ENCODE measurements around the gene HMGXB3.

DNA sequence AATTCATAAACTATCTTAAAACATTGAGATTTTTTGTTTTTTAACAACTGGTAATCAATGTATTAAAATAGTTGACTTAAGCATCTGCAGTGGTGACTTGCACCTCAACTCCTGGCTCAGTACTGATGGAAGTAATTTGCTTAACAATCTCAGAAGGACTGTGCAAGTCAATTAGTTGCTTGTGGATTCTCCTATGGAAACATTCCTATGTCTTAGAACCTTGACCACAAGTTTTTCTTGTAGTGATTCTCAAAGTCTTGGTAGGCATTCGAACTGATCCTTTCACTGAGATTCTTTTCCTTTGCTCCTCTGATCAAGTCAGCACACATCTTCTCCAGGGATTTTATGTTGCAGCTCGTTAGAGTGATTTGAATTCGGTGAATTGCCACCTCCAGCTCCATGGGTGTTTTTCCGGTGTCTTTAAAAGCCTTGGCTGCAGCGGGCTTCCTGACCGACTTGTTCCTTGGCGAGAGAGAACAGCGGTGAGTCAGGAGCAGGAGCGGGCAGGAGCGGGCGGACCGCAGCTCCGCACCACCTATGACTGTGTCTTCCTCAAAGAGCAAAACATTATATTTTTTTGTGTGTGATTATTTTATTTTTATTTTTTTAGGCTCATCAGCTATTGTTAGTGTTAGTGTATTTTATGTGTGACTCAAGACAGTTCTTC, 21.1 kb downstream of the HMGXB3 start:
- TF ChIP-seq POLR2AphosphoS5 (IDR thresholded peaks at IDR 0.05; ENCODE audit: low read depth, low read length), result no peak
- TF ChIP-seq, protein P1, sequence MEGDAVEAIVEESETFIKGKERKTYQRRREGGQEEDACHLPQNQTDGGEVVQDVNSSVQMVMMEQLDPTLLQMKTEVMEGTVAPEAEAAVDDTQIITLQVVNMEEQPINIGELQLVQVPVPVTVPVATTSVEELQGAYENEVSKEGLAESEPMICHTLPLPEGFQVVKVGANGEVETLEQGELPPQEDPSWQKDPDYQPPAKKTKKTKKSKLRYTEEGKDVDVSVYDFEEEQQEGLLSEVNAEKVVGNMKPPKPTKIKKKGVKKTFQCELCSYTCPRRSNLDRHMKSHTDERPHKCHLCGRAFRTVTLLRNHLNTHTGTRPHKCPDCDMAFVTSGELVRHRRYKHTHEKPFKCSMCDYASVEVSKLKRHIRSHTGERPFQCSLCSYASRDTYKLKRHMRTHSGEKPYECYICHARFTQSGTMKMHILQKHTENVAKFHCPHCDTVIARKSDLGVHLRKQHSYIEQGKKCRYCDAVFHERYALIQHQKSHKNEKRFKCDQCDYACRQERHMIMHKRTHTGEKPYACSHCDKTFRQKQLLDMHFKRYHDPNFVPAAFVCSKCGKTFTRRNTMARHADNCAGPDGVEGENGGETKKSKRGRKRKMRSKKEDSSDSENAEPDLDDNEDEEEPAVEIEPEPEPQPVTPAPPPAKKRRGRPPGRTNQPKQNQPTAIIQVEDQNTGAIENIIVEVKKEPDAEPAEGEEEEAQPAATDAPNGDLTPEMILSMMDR (IDR thresholded peaks at IDR 0.05), result no peak
